Measurements from ENCODE around the gene CCDC85A. TPM values are rescaled to one million over a fixed set of nuclear protein-coding genes. Genes with fewer than 3 reads are reported as not detected.

Gene CCDC85A
- total and polyA plus RNA-seq, 2 of the 8 experiments (the other 6 are each of a cell fraction or from before 2014, with no cell fraction given), result 0.20 TPM; not detected in 1

- Histone ChIP-seq H3K36me3 (ENCODE audit: control insufficient read depth in 2 of 4, insufficient read depth in 4 of 4, low read length in 3 of 4) (0 out of 8 replicates have a peak, but pooled peaks cover 0 to 2% (median 0%) of the 10 kb centered on the region in 4 experiments), H3K4me2 (ENCODE audit: insufficient read depth in 1 of 2, low read depth in 2 of 2, low read length in 2 of 2) (no peak overlapping the region), H2BK20ac (ENCODE audit: low read length) (no peak overlapping the region), H3K4me1 (replicated peaks in 1 of 4; ENCODE audit: control insufficient read depth in 3 of 4, insufficient read depth in 4 of 4, low read length in 3 of 4) (no peaks in the 10 kb centered on the region), H2BK15ac (ENCODE audit: low read length) (no peak overlapping the region), H3K23ac (ENCODE audit: insufficient read length) (no peak overlapping the region), H4K91ac (replicated peaks; ENCODE audit: insufficient read length, low read length) (no peak overlapping the region), H4K20me1 (replicated peaks in 1 of 2; ENCODE audit: control insufficient read depth in 1 of 2, insufficient read depth in 2 of 2, low read length in 2 of 2) (no peaks in the 10 kb centered on the region), H3K4me3 (ENCODE audit: extremely low read depth in 1 of 4, insufficient read depth in 2 of 4, low read depth in 3 of 4, low read length in 4 of 4) (no peak overlapping the region), H3K9ac (replicated peaks in 1 of 4; ENCODE audit: extremely low read depth in 1 of 4, low read depth in 3 of 4, low read length in 3 of 4) (no peak overlapping the region), H2BK120ac (replicated peaks; ENCODE audit: low read depth, low read length) (no peak overlapping the region), H3K14ac (ENCODE audit: insufficient read length) (no peak overlapping the region), H3K27me3 (replicated peaks in 1 of 4; ENCODE audit: control insufficient read depth in 3 of 4, extremely low read depth in 1 of 4, insufficient read depth in 3 of 4, low read length in 3 of 4) (no peaks in the 10 kb centered on the region), H3K27ac (ENCODE audit: low read depth, low read length) (no peak overlapping the region), H3K9me3 (ENCODE audit: insufficient read depth in 2 of 2, low read depth in 1 of 2, low read length in 1 of 2) (0 out of 4 replicates have a peak, but pooled peaks cover 0 to under 1% of the 10 kb centered on the region in 2 experiments), H2BK5ac (ENCODE audit: low read depth, low read length) (no peak overlapping the region), H4K8ac (ENCODE audit: extremely low read depth, insufficient read depth, low read length) (no peak overlapping the region), H2AK5ac (ENCODE audit: low read depth, low read length) (no peak overlapping the region), H2AFZ (ENCODE audit: low read length) (no peak overlapping the region), H4K5ac (ENCODE audit: insufficient read length, low read depth, low read length) (no peak overlapping the region), H2BK12ac (ENCODE audit: low read depth, low read length) (no peak overlapping the region), H3K79me2 (ENCODE audit: control insufficient read depth in 1 of 2, insufficient read depth in 2 of 2, low read length in 2 of 2) (no peaks in the 10 kb centered on the region), H3K18ac (ENCODE audit: extremely low read depth, low read length) (no peak overlapping the region), H3K23me2 (ENCODE audit: low read depth, low read length) (no peaks in the 10 kb centered on the region), H3K79me1 (ENCODE audit: low read depth, low read length) (no peaks in the 10 kb centered on the region), H3K4ac (replicated peaks; ENCODE audit: insufficient read length, low read depth, low read length) (no peak overlapping the region), H3K56ac (replicated peaks; ENCODE audit: insufficient read length, low read depth, low read length) (no peak overlapping the region)
- DNase-seq (ENCODE audit: low read depth in 1 of 2, low spot score in 2 of 2) (no peak), FAIRE-seq (no peak)
- POLR2A ChIA-PET (ENCODE audit: partially characterized antibody), result no interaction called here
- WGBS, 2 experiments (ENCODE audit: extremely low coverage in 1 of 2, insufficient coverage in 1 of 2, insufficient read length in 1 of 2, insufficient replicate concordance in 2 of 2, low coverage in 1 of 2, low lambda C conversion rate in 2 of 2, missing lambda C conversion rate in 1 of 2), result 90% methylated on average over 1 of the region's 1 CpG; no CpG with 5 or more reads in 1 of the 2 experiments
- CTCF ChIA-PET (ENCODE audit: partially characterized antibody), result no interaction called here
- TF ChIP-seq HDAC2 (IDR thresholded peaks at IDR 0.05; ENCODE audit: borderline replicate concordance in 1 of 2, low read depth in 2 of 2, low read length in 2 of 2) (no peak), SIRT6 (IDR thresholded peaks at IDR 0.05; ENCODE audit: low read length) (no peak), TAF7 (optimal IDR thresholded peaks at IDR 0.05; ENCODE audit: borderline replicate concordance, low read depth, low read length) (no peak), KDM4A (IDR thresholded peaks at IDR 0.05; ENCODE audit: low read depth, low read length, severe bottlenecking) (no peak), RXRA (IDR thresholded peaks at IDR 0.05; ENCODE audit: insufficient read depth, low read depth, low read length) (no peak), TBP (IDR thresholded peaks at IDR 0.05; ENCODE audit: low read depth, low read length) (no peak), NRF1 (IDR thresholded peaks at IDR 0.05; ENCODE audit: low read depth, low read length) (no peak), NANOG (IDR thresholded peaks at IDR 0.05; ENCODE audit: insufficient read depth, low read depth, low read length, poor library complexity, severe bottlenecking) (no peak), GTF2F1 (IDR thresholded peaks at IDR 0.05; ENCODE audit: borderline replicate concordance, low read depth, low read length) (no peak)
- TF ChIP-seq, protein P1, sequence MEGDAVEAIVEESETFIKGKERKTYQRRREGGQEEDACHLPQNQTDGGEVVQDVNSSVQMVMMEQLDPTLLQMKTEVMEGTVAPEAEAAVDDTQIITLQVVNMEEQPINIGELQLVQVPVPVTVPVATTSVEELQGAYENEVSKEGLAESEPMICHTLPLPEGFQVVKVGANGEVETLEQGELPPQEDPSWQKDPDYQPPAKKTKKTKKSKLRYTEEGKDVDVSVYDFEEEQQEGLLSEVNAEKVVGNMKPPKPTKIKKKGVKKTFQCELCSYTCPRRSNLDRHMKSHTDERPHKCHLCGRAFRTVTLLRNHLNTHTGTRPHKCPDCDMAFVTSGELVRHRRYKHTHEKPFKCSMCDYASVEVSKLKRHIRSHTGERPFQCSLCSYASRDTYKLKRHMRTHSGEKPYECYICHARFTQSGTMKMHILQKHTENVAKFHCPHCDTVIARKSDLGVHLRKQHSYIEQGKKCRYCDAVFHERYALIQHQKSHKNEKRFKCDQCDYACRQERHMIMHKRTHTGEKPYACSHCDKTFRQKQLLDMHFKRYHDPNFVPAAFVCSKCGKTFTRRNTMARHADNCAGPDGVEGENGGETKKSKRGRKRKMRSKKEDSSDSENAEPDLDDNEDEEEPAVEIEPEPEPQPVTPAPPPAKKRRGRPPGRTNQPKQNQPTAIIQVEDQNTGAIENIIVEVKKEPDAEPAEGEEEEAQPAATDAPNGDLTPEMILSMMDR (IDR thresholded peaks at IDR 0.05; ENCODE audit: control extremely low read depth in 1 of 3, insufficient read depth in 1 of 3, low read depth in 1 of 3, low read length in 3 of 3), result no peak
Measured at GRCh38 chr2:56244911-56245530, 61.2 kb downstream of the CCDC85A start.

All from H1 (cell line).